Right cardiac atrium (tissue), 5 donors: Measurements from ENCODE around the gene BBLN. TPM values are rescaled to one million over a fixed set of nuclear protein-coding genes. Genes with fewer than 3 reads are reported as not detected.
"Not testable (repeated sequence)": the region's sequence is repeated elsewhere in the genome, so short reads cannot be mapped to it uniquely, and the experiment has no call there.

Experiments
- ATAC-seq, 2 donors: fragments of 200-7000 bp; cut with Tn5 transposase; one replicate each; pipeline versions ENCODE4 v1.8.0 to v1.9.1; 2020; ENCODE audit warnings: moderate library complexity in 2 of 2, mild to moderate bottlenecking in 1 of 2
- DNase-seq, 3 donors: peaks; one replicate each; pipeline ENCODE4 v3.0.0-alpha.2; 2020
- H3K27ac ChIP-seq: one replicate; pipeline ENCODE4 v1.5.1; 2013; ENCODE audit warnings: mild to moderate bottlenecking, low read length, control low read depth, moderate library complexity
- H3K27me3 ChIP-seq: one replicate; pipeline ENCODE4 v1.6.1; 2013; ENCODE audit not compliant: control insufficient read depth, insufficient read depth
- H3K4me1 ChIP-seq: one replicate; pipeline ENCODE4 v1.6.1; 2013; ENCODE audit warnings: low read length; ENCODE audit not compliant: control insufficient read depth, insufficient read depth
- H3K4me3 ChIP-seq: one replicate; pipeline ENCODE4 v1.5.1; 2013; ENCODE audit warnings: low read length, control low read depth
- H3K9me3 ChIP-seq: one replicate; pipeline ENCODE4 v1.6.1; 2013; ENCODE audit warnings: low read length; ENCODE audit not compliant: control insufficient read depth
- WGBS: extraction: QIAGEN DNeasy Blood & Tissue Kit; methylation state at CpG from one replicate; pipeline ENCODE4 v1.1.7; 2013; 5-methylcytosine and 5-hydroxymethylcytosine counted together
- intact Hi-C, 4 donors: fragments of 100-400 bp; cut with DNase I; formaldehyde crosslinking; loops; one replicate each; pipeline versions ENCODE4 v1.11.0 to v1.14.0; 2022 to 2023
- long read RNA-seq, 4 donors: library from polyadenylated mRNA; unstranded; transcript quantifications; one replicate each; pipeline ENCODE4 v2.0.0, GENCODE V29; 2020 to 2021
- polyA plus RNA-seq: library from polyadenylated mRNA; stranded (reverse); fragments of 200-250 nt; gene quantifications from one replicate; pipeline ENCODE4 v1.2.3, GENCODE V29; 2013
- total RNA-seq, 4 donors: library from RNA; stranded (reverse); fragmentation: NEBNext Ultra II Directional; extraction: Animal tissue kit (Norgen Biotek cat#: 25700); gene quantifications; one replicate each; pipeline ENCODE4 v1.2.1, GENCODE V29; 2021
- donor health status: healthy with polysubstance abuse.
- donor health status: DM: no; HTN: yes; CAD: no.
- donor health status: DM: no; HTN: no; CAD: no.
- donor health status: DM: no; HTN: yes; CAD: no; lungs with severe emphysema.
- donor health status: DM: yes; HTN: yes; CAD: no.

BBLN gene, protein sequence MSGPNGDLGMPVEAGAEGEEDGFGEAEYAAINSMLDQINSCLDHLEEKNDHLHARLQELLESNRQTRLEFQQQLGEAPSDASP
- total RNA-seq: 10 to 100 TPM; 41.6 to 58.0 (median 49.1) TPM
- 138 TPM for polyA plus RNA-seq
- long read RNA-seq, donor 1, transcript C9orf16-201 (2 exons, 713 nt): major isoform, 36 of 42 reads
- long read RNA-seq, donor 1, partial matches to known transcripts: 0 of 42 reads
- long read RNA-seq, donor 1, other reads (novel, unspliced or antisense): 5 of 42 reads
- long read RNA-seq, donor 2, transcript C9orf16-201 (2 exons, 713 nt): major isoform, 33 of 35 reads
- long read RNA-seq, donor 2, partial matches to known transcripts: 0 of 35 reads
- long read RNA-seq, donor 2, other reads (novel, unspliced or antisense): 2 of 35 reads
- long read RNA-seq, donor 3, transcript C9orf16-204 (3 exons, 1,570 nt): minor isoform, 5 of 27 reads
- long read RNA-seq, donor 3, transcript C9orf16-201 (2 exons, 713 nt): major isoform, 20 of 27 reads
- long read RNA-seq, donor 3, partial matches to known transcripts: 1 of 27 reads
- long read RNA-seq, donor 3, other reads (novel, unspliced or antisense): 1 of 27 reads
- long read RNA-seq, donor 4, transcript C9orf16-201 (2 exons, 713 nt): major isoform, 19 of 21 reads
- long read RNA-seq, donor 4, partial matches to known transcripts: 0 of 21 reads
- long read RNA-seq, donor 4, other reads (novel, unspliced or antisense): 1 of 21 reads

DNA sequence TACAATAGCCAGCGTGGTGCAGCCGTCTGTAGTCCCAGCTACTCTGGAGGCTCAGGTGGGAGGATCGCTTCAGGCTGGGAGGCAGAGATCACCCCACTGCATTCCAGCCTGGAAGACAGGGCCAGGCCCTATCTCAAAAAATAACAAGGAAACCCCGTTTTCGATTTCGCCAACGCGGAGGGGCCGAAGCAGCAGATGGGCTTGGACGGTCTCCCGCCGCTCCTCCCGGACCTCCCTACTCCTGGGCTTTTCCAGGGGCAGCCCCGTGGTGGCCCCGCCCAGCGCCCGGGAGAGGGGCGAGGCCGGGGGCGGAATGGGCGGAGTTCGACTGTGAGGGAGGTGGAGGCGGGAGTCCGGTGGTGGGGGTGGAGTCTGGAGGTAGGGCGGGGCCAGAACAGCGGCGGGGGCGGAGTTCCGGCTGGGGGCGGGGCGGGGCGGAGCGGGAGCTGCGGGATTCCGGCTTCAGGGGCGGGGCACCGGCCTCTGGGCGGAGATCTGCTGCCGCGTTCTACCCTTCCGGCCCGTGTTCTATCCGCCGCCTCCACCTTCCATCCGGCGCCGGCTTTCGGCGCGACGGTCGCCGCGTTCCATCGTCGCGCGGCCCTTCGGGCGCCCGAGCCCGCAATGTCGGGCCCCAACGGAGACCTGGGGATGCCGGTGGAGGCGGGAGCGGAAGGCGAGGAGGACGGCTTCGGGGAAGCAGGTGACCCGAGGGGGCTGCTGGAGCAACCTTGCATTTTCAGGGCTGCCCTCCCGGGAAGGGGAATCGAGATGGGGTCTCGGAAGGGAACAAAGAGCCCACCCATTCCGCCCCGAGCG, at the start of gene BBLN:
BBLN (plus strand) TSS at position 482 of the 819 bp plus-strand sequence; CDS start at position 625, 143 bp downstream.
- WGBS: under 1% methylated on average over 77 of the region's 77 CpGs

DNA sequence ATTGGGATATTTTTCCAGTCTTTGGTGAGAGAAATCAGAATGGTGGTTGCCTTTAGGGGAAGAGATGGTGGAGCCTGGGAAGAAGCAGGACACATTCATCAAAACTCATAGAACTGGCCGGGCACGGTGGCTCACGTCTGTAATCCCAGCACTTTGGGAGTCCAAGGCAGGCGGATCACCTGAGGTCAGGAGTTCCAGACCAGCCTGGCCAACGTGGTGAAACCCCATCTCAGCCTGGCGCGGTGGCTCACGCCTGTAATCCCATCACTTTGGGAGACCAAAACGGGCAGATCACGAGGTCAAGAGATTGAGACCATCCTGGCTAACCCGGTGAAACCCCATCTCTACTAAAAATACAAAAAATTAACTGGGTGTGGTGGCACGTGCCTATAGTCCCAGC, 48.3 kb upstream of the BBLN start:
- not testable (repeated sequence) for H3K4me1 ChIP-seq, ATAC-seq, H3K4me3 ChIP-seq, H3K27ac ChIP-seq, H3K9me3 ChIP-seq, H3K27me3 ChIP-seq
- 85% methylated on average over 12 of the region's 12 CpGs for WGBS
- peak in 1 of 3 donors; percentile 7 for DNase-seq
- intact Hi-C loops: loop anchor here in 2 of 4 donors (10.0 kb wide), 1 partner anchor 167 kb away; no protein-coding TSS in a partner anchor

More for the DNA sequence above, at the start of gene BBLN:
- H3K27ac ChIP-seq: peak within 1 kb of the TSS; percentile 1
- H3K4me3 ChIP-seq: peak within 1 kb of the TSS; percentile 57
- ATAC-seq (peak; percentile 94 to 97), DNase-seq (peak; percentile 96 to 98 (median 98))
- intact Hi-C loops: no loop called here
- H3K4me1 ChIP-seq: peaks cover 9% of the 10 kb centered on the region
- H3K9me3 ChIP-seq: no peaks in the 10 kb centered on the region
- H3K27me3 ChIP-seq: no peaks in the 10 kb centered on the region

DNA sequence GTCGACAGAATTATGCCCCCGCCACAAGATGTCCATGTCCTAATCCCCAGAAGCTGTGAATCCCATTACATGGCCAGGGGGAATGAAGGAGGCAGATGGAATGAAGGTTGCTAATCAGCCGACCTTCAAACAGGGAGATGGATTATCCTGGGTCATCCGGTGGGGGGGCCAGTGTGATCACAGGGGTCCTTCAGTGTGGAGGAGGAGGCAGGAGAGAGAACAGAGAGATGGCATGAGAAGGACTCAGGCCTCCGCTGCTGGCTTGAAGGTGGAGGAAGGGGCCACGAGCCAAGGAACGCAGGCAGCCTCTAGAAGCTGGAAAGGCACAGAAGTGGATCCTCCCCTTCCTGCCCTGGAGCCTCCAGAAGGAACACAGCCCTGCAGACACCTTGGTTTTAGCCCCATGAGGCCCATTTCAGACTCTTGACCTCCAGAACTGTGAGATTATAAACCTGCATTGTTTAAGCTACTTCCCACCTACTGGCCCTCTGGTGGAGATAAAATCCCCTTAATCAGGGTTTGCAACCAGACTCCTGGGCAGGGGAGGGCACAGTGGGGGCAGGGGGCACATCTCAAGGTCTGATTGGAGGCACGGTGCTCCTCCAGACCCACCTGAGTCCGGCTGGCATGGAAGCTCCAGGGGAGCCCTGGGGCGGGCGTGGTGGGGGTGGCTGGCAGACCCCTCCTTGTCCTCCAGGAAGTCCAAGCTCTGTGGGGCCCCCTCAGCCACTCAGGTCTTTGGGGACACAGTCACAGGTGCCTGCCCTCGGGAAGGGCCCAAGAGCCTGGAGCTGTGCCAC, 46.3 kb upstream of the BBLN start:
- no peaks in the 10 kb centered on the region for H3K9me3 ChIP-seq
- ATAC-seq (no peak), DNase-seq (peak in 2 of 3 donors; percentile 13 to 41)
- H3K27ac ChIP-seq: no peak overlapping the region
- no peaks in the 10 kb centered on the region for H3K4me1 ChIP-seq
- H3K4me3 ChIP-seq: no peak overlapping the region
- no peaks in the 10 kb centered on the region for H3K27me3 ChIP-seq
- 92% methylated on average over 12 of the region's 12 CpGs for WGBS
- intact Hi-C loops: loop anchor here in 2 of 4 donors (10.0 kb wide), 1 partner anchor 169 kb away; no protein-coding TSS in a partner anchor

DNA sequence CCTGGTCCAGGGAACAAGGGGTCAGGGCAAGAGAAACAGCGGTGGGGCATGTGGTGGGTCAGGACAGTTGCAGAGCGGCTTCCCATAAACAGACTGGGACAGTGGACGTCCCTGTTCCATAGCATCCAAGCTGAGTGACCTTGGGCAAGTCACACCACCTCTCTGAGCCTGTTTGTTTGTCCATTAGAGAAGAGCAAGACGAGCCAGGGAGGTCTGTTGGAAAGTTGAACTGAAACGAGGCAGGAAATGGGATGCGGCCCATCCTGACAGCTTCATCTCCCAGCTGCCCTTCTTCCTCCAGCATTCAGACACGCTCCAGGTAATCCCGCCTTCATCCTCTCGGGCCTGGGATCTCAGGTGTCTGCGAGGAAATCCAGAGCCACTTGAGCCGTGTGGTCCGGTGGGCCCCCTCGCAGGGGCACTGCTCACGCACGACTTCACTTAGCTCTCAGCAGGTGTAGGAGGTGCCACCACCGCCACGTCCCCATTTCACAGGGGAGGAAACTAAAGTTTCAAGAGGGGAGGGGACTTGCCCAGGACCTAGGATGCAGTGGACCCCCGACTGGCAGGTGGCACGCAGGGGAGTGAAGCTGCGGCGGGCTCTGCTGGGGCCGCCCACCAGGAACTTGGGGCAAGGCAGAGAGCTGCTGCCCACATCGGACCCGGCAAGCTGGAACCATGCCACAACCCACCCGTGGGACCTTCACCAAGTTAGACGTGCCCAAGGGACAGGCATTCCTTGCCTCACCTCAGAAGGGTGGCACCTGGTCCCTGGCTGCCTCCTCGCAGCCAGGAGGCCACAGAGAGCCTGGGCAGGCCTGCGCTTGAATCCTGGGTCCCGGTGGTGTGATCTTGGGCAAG, 45.5 kb upstream of the BBLN start:
- no peak overlapping the region for H3K4me3 ChIP-seq
- no peaks in the 10 kb centered on the region for H3K4me1 ChIP-seq
- no peaks in the 10 kb centered on the region for H3K9me3 ChIP-seq
- intact Hi-C loops: loop anchor here (5.0 to 10.0 kb wide), 3 partner anchors 77 to 172 kb away; no protein-coding TSS in a partner anchor
- ATAC-seq (no peak), DNase-seq (peak in 2 of 3 donors; percentile 16 to 60)
- H3K27ac ChIP-seq: no peak overlapping the region
- no peaks in the 10 kb centered on the region for H3K27me3 ChIP-seq
- WGBS: 82% methylated on average over 29 of the region's 29 CpGs

DNA sequence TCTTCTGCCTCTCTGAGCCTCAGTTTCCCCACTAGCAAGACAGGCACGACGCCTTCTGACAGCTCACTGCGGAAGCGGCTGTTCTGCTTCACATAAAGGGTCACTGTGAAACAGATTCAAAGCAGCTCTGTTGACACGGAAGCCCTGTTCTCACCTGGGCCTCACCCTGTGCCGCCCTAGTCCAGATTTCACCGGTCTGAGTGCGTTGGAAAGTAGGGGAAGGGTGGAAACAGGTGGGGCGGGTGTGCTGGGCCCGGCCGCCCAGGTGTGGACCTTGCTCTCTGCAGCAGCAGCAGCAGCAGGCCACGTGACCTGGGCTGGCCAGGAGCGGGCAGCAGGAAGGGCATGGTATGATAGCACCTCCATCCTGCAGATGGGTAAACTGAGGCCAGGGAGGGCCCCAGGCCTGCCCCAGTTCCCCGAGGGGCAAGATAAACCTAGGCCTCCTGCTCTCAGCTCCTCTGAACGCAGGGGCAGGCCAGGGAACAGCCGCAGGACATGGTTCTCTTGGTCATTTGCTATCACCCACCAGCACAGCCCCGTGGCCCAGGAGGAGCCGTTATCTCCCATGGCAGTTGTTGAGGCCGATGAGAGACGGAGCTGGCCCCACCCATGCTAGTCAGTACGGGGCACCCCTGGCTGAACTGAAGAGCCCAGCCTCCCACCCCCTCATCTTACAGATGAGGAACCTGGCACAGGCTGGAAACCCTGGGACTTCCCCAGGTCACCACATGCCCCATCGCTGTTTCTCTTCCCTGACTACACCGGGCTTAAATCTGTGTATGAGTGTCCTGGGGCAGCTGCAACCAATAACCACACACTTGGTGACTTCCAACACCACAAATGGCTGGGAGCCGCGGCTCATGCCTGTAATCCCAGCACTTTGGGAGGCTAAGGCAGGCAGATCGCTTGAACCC, 44.6 kb upstream of the BBLN start:
- H3K27ac ChIP-seq: no peak overlapping the region
- intact Hi-C loops: loop anchor here (5.0 to 10.0 kb wide), 3 partner anchors 78 to 173 kb away; no protein-coding TSS in a partner anchor
- no peaks in the 10 kb centered on the region for H3K4me1 ChIP-seq
- ATAC-seq (no peak), DNase-seq (peak in 2 of 3 donors; percentile 14 to 44)
- H3K9me3 ChIP-seq: no peaks in the 10 kb centered on the region
- H3K27me3 ChIP-seq: no peaks in the 10 kb centered on the region
- WGBS: 87% methylated on average over 26 of the region's 26 CpGs
- no peak overlapping the region for H3K4me3 ChIP-seq

DNA sequence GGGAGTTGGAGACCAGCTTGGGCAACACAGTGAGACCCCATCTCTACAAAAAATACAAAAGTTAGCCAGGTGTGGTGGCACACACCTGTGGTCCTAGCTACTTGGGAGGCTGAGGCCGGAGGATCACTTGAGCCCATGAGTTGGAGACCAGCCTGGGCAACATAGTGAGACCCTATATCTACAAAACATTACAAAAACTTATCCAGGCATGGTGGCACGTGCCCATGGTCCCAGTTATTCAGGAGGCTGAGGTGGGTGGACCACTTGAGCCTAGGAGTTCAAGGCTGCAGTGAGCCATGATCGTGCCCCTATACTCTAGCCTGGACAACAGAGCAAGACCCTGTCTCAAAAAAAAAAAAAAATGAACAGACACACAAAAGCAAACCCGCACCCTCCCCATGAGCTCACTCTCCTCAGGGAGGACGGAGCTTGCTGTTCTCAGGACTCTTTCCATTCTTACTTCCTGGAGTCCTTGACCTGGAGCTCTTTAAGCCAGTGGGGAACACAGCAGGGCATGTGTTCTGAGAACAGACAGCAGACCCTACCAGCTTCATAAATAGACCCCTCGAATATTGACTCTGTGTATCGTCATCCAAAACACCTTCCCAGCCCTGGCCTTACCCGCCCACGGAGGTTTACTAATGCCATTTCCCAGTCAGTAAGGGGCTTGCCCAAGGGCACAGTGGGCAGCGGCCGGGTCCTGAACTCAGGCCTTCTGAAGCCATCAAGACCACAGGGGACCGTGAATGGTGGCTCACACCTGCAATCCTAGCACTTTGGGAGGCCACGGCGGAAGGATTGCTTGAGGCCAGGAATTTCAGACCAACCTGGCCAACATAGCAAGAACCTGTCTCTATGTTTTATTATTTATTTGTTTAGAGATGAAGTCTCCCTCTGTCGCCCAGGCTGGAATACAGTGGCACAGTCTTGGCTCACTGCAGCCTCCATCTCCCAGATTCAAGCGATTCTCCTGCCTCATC, 43.7 kb upstream of the BBLN start:
- no peak overlapping the region for H3K27ac ChIP-seq
- WGBS: 88% methylated on average over 16 of the region's 16 CpGs
- DNase-seq (peak in 1 of 3 donors; percentile 44), ATAC-seq (no peak)
- H3K4me3 ChIP-seq: no peak overlapping the region
- intact Hi-C loops: loop anchor here (5.0 to 10.0 kb wide), 3 partner anchors 79 to 174 kb away; no protein-coding TSS in a partner anchor
- H3K9me3 ChIP-seq: no peaks in the 10 kb centered on the region
- no peaks in the 10 kb centered on the region for H3K4me1 ChIP-seq
- no peaks in the 10 kb centered on the region for H3K27me3 ChIP-seq

DNA sequence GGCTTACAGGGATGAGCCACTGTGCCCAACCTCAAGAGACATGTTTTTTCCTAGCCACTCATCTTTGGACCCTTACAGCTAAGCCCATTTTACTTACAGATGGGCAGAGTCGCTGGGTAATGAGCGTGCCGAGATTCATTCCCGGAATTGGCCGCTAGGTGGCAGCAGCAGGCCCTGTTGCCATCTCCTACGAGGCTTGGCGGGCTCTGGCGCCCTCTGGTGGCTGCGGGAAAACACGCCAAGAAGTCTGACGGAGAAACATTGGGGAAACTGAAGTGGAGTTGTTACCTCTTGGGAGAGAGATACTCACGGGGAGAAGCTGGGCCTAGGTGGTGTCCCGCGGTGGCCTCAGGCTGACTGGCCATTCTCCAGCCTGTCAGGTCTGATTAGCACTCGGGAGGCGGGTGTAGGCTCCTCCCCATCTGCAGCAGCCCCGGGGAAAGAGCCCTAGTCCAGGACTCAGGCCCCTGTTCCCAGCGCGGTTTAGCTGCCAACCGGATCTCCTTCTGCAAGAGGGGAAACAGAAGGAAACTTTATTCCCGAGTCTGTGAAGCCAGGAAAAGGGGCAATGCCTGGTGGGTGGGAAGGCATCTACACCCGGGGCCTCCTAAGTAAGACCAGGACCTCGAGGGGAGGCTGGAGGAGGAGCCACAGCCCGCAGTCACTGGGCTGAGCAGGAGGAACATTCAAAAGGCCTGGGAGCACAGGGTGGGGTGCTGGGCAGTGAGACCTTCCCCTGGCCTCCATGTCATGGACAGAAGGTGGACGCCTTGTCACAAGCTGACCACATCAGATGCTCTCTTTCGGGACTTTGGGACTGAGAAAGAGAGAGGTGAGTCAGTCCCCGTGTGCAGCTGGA, 42.2 kb upstream of the BBLN start:
- Histone ChIP-seq H3K27ac (no peak overlapping the region), H3K9me3 (no peaks in the 10 kb centered on the region), H3K27me3 (no peaks in the 10 kb centered on the region), H3K4me1 (no peaks in the 10 kb centered on the region), H3K4me3 (no peak overlapping the region)
- intact Hi-C loops: loop anchor here (5.0 to 10.0 kb wide), 3 partner anchors 81 to 176 kb away; no protein-coding TSS in a partner anchor
- ATAC-seq: peak; percentile 58 to 60
- DNase-seq: peak; percentile 95 to 98 (median 98)
- WGBS: 8% methylated on average over 27 of the region's 27 CpGs
